Measurements from ENCODE around the gene KCNJ16.

KCNJ16 gene

DNA sequence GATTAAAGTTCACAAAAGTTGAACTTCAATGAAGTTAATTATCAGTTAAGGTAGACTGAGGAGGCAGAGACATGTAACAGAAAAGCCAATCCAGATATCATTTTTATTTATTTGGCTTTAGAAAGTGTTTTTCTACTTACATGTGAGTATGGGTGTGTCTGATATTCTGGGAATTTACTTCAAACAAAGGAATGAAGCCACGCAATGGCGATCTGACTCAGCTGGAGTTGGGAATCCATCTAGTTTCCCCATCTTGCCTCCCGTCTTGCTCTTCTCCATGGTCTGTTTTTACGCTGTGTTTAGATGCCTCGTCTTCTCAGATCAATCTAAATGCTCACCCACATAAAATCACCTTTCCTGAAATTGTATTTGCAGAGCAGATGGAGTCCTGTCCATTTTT lies 1.7 kb upstream of the KCNJ16 start:
- TF ChIP-seq EZH2phosphoT487 (IDR thresholded peaks at IDR 0.05; ENCODE audit: borderline replicate concordance): no peak
- TF ChIP-seq, protein P1, sequence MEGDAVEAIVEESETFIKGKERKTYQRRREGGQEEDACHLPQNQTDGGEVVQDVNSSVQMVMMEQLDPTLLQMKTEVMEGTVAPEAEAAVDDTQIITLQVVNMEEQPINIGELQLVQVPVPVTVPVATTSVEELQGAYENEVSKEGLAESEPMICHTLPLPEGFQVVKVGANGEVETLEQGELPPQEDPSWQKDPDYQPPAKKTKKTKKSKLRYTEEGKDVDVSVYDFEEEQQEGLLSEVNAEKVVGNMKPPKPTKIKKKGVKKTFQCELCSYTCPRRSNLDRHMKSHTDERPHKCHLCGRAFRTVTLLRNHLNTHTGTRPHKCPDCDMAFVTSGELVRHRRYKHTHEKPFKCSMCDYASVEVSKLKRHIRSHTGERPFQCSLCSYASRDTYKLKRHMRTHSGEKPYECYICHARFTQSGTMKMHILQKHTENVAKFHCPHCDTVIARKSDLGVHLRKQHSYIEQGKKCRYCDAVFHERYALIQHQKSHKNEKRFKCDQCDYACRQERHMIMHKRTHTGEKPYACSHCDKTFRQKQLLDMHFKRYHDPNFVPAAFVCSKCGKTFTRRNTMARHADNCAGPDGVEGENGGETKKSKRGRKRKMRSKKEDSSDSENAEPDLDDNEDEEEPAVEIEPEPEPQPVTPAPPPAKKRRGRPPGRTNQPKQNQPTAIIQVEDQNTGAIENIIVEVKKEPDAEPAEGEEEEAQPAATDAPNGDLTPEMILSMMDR (conservative IDR thresholded peaks at IDR 0.05; ENCODE audit: low read length): no peak

DNA sequence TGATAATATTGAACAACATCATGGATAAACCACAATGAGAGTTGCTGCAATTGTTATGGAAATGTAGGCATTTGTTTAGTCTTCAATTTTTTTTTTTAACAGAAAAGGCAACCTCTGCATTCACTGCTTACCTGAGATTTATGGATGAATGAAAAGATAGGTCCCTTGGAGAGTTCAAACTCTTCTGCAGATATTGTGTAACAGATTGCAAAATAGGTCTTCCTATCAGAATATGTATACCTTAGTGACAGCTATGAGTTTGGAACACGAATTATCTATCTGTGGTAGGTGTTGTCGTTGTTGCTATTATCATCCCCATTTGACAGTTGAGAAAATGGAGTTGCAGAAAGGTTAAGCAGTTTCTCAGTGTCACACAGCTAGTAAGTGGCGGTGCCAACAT lies 1.2 kb upstream of the KCNJ16 start:
- no peaks in the 10 kb centered on the region for H4K20me1 ChIP-seq (ENCODE audit: insufficient read depth, low read length, poor library complexity, severe bottlenecking)
- H3K9ac ChIP-seq (ENCODE audit: low read depth, low read length, poor library complexity, severe bottlenecking): no peak overlapping the region
- TF ChIP-seq, protein P1 (conservative IDR thresholded peaks at IDR 0.05; ENCODE audit: low read length): no peak
- TF ChIP-seq EZH2phosphoT487 (IDR thresholded peaks at IDR 0.05; ENCODE audit: borderline replicate concordance): no peak
- no peaks in the 10 kb centered on the region for H3K36me3 ChIP-seq (ENCODE audit: insufficient read depth, low read length)
- H3F3A ChIP-seq (ENCODE audit: low read depth): no peaks in the 10 kb centered on the region
- no peaks in the 10 kb centered on the region for H3K9me2 ChIP-seq (replicated peaks; ENCODE audit: low read depth, low read length)
- no peaks in the 10 kb centered on the region for H3K79me2 ChIP-seq (ENCODE audit: insufficient read depth, low read length)
- no peaks in the 10 kb centered on the region for H3K4me1 ChIP-seq (ENCODE audit: insufficient read depth, low read length, poor library complexity, severe bottlenecking)
- no peak overlapping the region for H3K4me2 ChIP-seq (ENCODE audit: low read depth, low read length, poor library complexity, severe bottlenecking)
- H2AFZ ChIP-seq (ENCODE audit: low read length): no peak overlapping the region
- H3K9me3 ChIP-seq (ENCODE audit: insufficient read depth, low read depth, low read length): no peaks in the 10 kb centered on the region
- no peak overlapping the region for H3K4me3 ChIP-seq (ENCODE audit: low read length, poor library complexity, severe bottlenecking)
- H3K27me3 ChIP-seq (ENCODE audit: insufficient read depth, low read length, poor library complexity, severe bottlenecking): no peaks in the 10 kb centered on the region

More for the DNA sequence above, 1.7 kb upstream of the KCNJ16 start:
- H3K27me3 ChIP-seq (ENCODE audit: insufficient read depth, low read length, poor library complexity, severe bottlenecking): no peaks in the 10 kb centered on the region
- no peak overlapping the region for H3K4me2 ChIP-seq (ENCODE audit: low read depth, low read length, poor library complexity, severe bottlenecking)
- no peaks in the 10 kb centered on the region for H3K9me2 ChIP-seq (replicated peaks; ENCODE audit: low read depth, low read length)
- no peak overlapping the region for H3K4me3 ChIP-seq (ENCODE audit: low read length, poor library complexity, severe bottlenecking)
- no peaks in the 10 kb centered on the region for H3K9me3 ChIP-seq (ENCODE audit: insufficient read depth, low read depth, low read length)
- no peaks in the 10 kb centered on the region for H3K79me2 ChIP-seq (ENCODE audit: insufficient read depth, low read length)
- no peak overlapping the region for H2AFZ ChIP-seq (ENCODE audit: low read length)
- H3F3A ChIP-seq (ENCODE audit: low read depth): no peaks in the 10 kb centered on the region
- H4K20me1 ChIP-seq (ENCODE audit: insufficient read depth, low read length, poor library complexity, severe bottlenecking): no peaks in the 10 kb centered on the region
- H3K9ac ChIP-seq (ENCODE audit: low read depth, low read length, poor library complexity, severe bottlenecking): no peak overlapping the region
- no peaks in the 10 kb centered on the region for H3K4me1 ChIP-seq (ENCODE audit: insufficient read depth, low read length, poor library complexity, severe bottlenecking)
- H3K36me3 ChIP-seq (ENCODE audit: insufficient read depth, low read length): no peaks in the 10 kb centered on the region

DNA sequence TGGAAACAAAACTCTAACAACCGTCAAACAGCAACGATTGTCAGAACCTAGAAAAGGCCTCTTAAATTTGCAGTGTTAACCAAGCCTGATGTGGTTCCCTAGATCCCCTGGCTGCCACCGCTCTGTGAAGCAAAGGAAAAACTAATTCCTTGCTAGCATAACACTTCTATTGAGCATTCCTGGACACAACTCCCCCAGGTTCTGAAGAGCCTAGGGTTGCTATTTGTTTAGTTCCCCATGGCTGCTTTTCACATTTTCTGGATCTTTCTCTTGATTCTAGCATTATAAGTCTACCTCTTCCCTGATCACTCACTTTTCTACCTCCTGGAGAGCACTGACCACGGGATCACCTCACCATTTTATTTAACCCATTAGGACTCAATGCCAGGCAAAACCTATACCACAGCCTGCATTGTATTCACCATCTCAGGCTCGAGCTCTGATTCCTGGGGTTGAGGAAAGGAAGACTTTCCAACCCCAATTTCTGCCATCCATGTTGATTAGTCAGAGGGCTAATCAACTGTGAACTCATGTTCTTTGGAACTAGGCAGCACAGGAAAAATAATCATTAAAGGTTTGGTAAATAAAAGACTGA lies 692 bp upstream of the KCNJ16 start:
- H3K79me2 ChIP-seq (ENCODE audit: insufficient read depth, low read length): no peaks in the 10 kb centered on the region
- no peak for TF ChIP-seq EZH2phosphoT487 (IDR thresholded peaks at IDR 0.05; ENCODE audit: borderline replicate concordance)
- TF ChIP-seq, protein P1 (conservative IDR thresholded peaks at IDR 0.05; ENCODE audit: low read length): no peak
- no peaks in the 10 kb centered on the region for H4K20me1 ChIP-seq (ENCODE audit: insufficient read depth, low read length, poor library complexity, severe bottlenecking)
- H3K9me3 ChIP-seq (ENCODE audit: insufficient read depth, low read depth, low read length): no peaks in the 10 kb centered on the region
- H3K4me2 ChIP-seq (ENCODE audit: low read depth, low read length, poor library complexity, severe bottlenecking): no peak overlapping the region
- H3K36me3 ChIP-seq (ENCODE audit: insufficient read depth, low read length): no peaks in the 10 kb centered on the region
- H2AFZ ChIP-seq (ENCODE audit: low read length): no peak overlapping the region
- H3F3A ChIP-seq (ENCODE audit: low read depth): no peaks in the 10 kb centered on the region
- H3K9ac ChIP-seq (ENCODE audit: low read depth, low read length, poor library complexity, severe bottlenecking): no peak overlapping the region
- no peaks in the 10 kb centered on the region for H3K9me2 ChIP-seq (replicated peaks; ENCODE audit: low read depth, low read length)
- H3K4me1 ChIP-seq (ENCODE audit: insufficient read depth, low read length, poor library complexity, severe bottlenecking): no peaks in the 10 kb centered on the region
- H3K4me3 ChIP-seq (ENCODE audit: low read length, poor library complexity, severe bottlenecking): no peak overlapping the region
- H3K27me3 ChIP-seq (ENCODE audit: insufficient read depth, low read length, poor library complexity, severe bottlenecking): no peaks in the 10 kb centered on the region

Data from Loucy (cell line).